BE2C (cell line): ENCODE results near the gene MTCL1.

Experiments
- DNase-seq: peaks from one replicate; pipeline ENCODE4 v3.0.0-alpha.2; 2020
- H3K27me3 ChIP-seq: fragments of 250-450 bp; sonication (Bioruptor Pico); 2 replicates; pipeline ENCODE4 v1.5.1; 2020; ENCODE audit warnings: mild to moderate bottlenecking
- H3K36me3 ChIP-seq: fragments of 250-450 bp; sonication (Bioruptor Pico); 2 replicates; pipeline ENCODE4 v1.5.1; 2020; ENCODE audit warnings: mild to moderate bottlenecking
- H3K4me1 ChIP-seq: fragments of 250-450 bp; sonication (Bioruptor Pico); 2 replicates; pipeline ENCODE4 v1.5.1; 2020
- H3K4me3 ChIP-seq: 2 replicates; pipeline ENCODE4 v1.5.1; 2011; ENCODE audit warnings: low read depth, low read length
- H3K9me3 ChIP-seq: fragments of 250-450 bp; sonication (Bioruptor Pico); 2 replicates; pipeline ENCODE4 v1.5.1; 2020
- TF ChIP-seq, protein P1 (sequence below): IDR thresholded peaks from 2 replicates; pipeline ENCODE4 v1.5.1; 2012; ENCODE audit warnings: mild to moderate bottlenecking, low read depth, low read length

MTCL1 gene

DNA sequence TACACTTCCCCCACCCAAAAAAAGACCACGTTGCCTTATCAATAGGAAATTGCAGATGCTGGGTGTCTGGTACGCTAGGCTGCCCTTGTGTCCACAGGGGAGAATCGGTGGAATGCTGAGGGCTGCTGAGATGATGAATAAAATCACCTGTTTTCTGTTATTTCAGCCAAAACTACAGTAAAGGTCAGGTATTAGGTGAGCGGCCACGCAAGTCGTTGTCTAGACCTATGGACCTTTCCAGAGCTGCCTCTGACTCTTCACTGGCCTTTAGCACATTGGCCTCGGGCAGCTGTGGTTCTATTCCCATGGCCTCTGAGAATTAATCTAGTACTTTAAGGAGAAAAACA lies 89.6 kb downstream of the MTCL1 start:
- H3K4me1 ChIP-seq: peaks cover 58% of the 10 kb centered on the region
- DNase-seq: peak; percentile 38

DNA sequence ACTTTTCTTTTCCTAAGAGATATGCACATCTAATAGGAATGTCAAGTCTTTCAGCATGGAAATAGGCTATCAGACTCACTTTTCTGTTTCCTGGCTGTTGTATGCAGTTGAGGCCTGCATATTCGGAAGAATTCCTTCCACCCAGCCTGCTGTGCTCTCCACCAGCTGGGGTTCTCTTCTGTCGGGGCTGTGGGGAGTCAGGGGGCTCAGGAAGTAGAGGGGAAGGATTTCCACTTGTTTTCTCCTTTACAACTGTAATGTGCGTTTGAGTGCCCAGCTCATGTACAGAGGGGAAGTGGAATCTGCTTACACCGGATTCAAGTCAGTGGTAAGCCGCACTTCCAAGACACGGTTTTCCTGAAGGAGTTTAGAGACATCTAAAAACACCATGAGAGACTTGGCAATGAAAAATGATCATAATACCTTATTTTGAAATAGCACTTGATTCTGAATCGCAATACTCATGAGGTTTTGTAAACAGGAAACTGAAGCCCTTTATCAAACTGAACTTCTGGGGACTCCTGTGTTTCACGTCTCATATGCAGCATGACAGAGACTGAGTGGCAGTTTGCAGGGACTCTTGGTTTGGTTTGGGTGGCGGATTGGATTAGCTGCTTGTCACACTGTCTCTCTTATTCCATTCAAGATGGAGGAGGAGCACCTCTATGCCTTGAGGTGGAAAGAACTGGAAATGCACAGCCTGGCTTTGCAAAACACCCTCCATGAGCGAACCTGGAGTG lies 90.4 kb downstream of the MTCL1 start:
- H3K9me3 ChIP-seq: no peaks in the 10 kb centered on the region
- H3K27me3 ChIP-seq: no peaks in the 10 kb centered on the region
- peaks cover 4% of the 10 kb centered on the region; the same call in 1 of the 2 replicates for H3K36me3 ChIP-seq
- TF ChIP-seq, protein P1, sequence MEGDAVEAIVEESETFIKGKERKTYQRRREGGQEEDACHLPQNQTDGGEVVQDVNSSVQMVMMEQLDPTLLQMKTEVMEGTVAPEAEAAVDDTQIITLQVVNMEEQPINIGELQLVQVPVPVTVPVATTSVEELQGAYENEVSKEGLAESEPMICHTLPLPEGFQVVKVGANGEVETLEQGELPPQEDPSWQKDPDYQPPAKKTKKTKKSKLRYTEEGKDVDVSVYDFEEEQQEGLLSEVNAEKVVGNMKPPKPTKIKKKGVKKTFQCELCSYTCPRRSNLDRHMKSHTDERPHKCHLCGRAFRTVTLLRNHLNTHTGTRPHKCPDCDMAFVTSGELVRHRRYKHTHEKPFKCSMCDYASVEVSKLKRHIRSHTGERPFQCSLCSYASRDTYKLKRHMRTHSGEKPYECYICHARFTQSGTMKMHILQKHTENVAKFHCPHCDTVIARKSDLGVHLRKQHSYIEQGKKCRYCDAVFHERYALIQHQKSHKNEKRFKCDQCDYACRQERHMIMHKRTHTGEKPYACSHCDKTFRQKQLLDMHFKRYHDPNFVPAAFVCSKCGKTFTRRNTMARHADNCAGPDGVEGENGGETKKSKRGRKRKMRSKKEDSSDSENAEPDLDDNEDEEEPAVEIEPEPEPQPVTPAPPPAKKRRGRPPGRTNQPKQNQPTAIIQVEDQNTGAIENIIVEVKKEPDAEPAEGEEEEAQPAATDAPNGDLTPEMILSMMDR: no peak
- no peak for DNase-seq
- no peak overlapping the region for H3K4me3 ChIP-seq
- H3K4me1 ChIP-seq: peaks cover 59% of the 10 kb centered on the region

More for the DNA sequence above, 89.6 kb downstream of the MTCL1 start:
- peaks cover 4% of the 10 kb centered on the region; the same call in 1 of the 2 replicates for H3K36me3 ChIP-seq
- no peaks in the 10 kb centered on the region for H3K9me3 ChIP-seq
- no peak overlapping the region for H3K4me3 ChIP-seq
- no peaks in the 10 kb centered on the region for H3K27me3 ChIP-seq
- TF ChIP-seq, protein P1: no peak

GRCh38 chr18:8797206-8797605 lies 91.8 kb downstream of the MTCL1 start:
- DNase-seq: no peak
- no peaks in the 10 kb centered on the region for H3K27me3 ChIP-seq
- peaks cover 4% of the 10 kb centered on the region; the same call in 1 of the 2 replicates for H3K36me3 ChIP-seq
- no peak overlapping the region for H3K4me3 ChIP-seq
- no peaks in the 10 kb centered on the region for H3K9me3 ChIP-seq
- TF ChIP-seq, protein P1: no peak
- peaks cover 46% of the 10 kb centered on the region for H3K4me1 ChIP-seq

DNA sequence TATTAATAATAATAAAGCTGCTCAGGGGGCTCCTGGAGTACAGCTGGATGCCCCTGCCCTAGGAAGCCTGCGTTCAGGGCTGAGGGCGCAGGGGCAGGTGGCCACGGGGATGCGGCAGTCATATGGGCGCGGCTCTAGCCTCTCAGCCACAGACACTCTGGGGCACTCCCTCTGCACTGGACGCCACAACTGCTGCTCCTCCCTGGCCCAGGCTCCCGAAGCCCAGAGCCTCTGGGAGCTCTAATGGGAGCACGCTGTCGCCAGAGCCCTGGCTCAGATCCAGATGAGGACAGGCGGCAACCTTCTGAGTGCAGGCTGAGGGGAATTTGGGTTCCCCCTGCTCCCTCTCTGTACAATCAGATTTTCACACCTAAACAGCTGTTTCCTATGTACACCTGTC lies 93.6 kb downstream of the MTCL1 start:
- peaks cover 4% of the 10 kb centered on the region; the same call in 1 of the 2 replicates for H3K36me3 ChIP-seq
- H3K4me1 ChIP-seq: peaks cover 33% of the 10 kb centered on the region

GRCh38 chr18:8799596-8800441 lies 94.5 kb downstream of the MTCL1 start:
- peaks cover 4% of the 10 kb centered on the region; the same call in 1 of the 2 replicates for H3K36me3 ChIP-seq
- H3K4me1 ChIP-seq: peaks cover 28% of the 10 kb centered on the region
- no peaks in the 10 kb centered on the region for H3K9me3 ChIP-seq
- H3K4me3 ChIP-seq: no peak overlapping the region
- H3K27me3 ChIP-seq: no peaks in the 10 kb centered on the region
- TF ChIP-seq, protein P1: no peak
- DNase-seq: no peak

More for the DNA sequence above, 93.6 kb downstream of the MTCL1 start:
- Histone ChIP-seq H3K4me3 (no peak overlapping the region), H3K9me3 (no peaks in the 10 kb centered on the region), H3K27me3 (no peaks in the 10 kb centered on the region)
- peak; percentile 84 for DNase-seq
- TF ChIP-seq, protein P1: no peak

- H3K4me1 ChIP-seq: peaks cover 23% of the 10 kb centered on the region
- no peaks in the 10 kb centered on the region for H3K27me3 ChIP-seq
- peaks cover 4% of the 10 kb centered on the region; the same call in 1 of the 2 replicates for H3K36me3 ChIP-seq
- H3K4me3 ChIP-seq: no peak overlapping the region
- H3K9me3 ChIP-seq: no peaks in the 10 kb centered on the region
- TF ChIP-seq, protein P1: no peak
- no peak for DNase-seq
Measured at GRCh38 chr18:8800445-8800844, 95.1 kb downstream of the MTCL1 start.
